K562 (cell line): Measurements from ENCODE around the gene HAPLN3. TPM values are rescaled to one million over a fixed set of nuclear protein-coding genes. Genes with fewer than 3 reads are reported as not detected.
A peak's percentile ranks its signal among the peaks of the same experiment; 100 is the strongest.

ENCODE experiments used
- ATF6 ChIP-seq: sonication (generic); formaldehyde crosslinking; IDR thresholded peaks from 2 replicates; pipeline ENCODE4 v1.4.0; 2020; ENCODE audit warnings: mild to moderate bottlenecking, missing genetic modification reagents
- CXXC5 ChIP-seq: fragments of 250-450 bp; sonication (Bioruptor Pico); IDR thresholded peaks from 2 replicates; pipeline ENCODE4 v1.8.0; 2022; ENCODE audit warnings: inconsistent platforms, mild to moderate bottlenecking, moderate library complexity
- RCOR1 ChIP-seq, 2 experiments: IDR thresholded peaks; 2 replicates each; pipeline ENCODE4 v1.6.1; 2012; ENCODE audit warnings: low read depth in 2 of 2, low read length in 2 of 2, borderline replicate concordance in 1 of 2, improper control_type of control experiment in 1 of 2
- ZMIZ1 ChIP-seq, 2 experiments: fragments of 150-350 bp in 1 of 2; IDR thresholded peaks; 2 replicates each; pipeline ENCODE4 v1.6.1; 2012 to 2016; ENCODE audit warnings: low read depth in 2 of 2, low read length in 2 of 2, mild to moderate bottlenecking in 1 of 2, moderate library complexity in 1 of 2
- ZNF280B ChIP-seq: fragments of 250-450 bp; sonication (Bioruptor Pico); IDR thresholded peaks from 2 replicates; pipeline ENCODE4 v1.5.1; 2021; ENCODE audit warnings: mild to moderate bottlenecking
- ZNF444 ChIP-seq: fragments of 250-450 bp; sonication (Bioruptor Pico); IDR thresholded peaks from 2 replicates; pipeline ENCODE4 v1.4.0; 2020; ENCODE audit warnings: mild to moderate bottlenecking, moderate library complexity
- polyA plus RNA-seq, 8 experiments: library from polyadenylated mRNA; depleted of rRNA in 4 of 8; stranded (reverse) in 5 of 8; unstranded in 3 of 8; fragments of >200 nt; fragmentation: Nextera tagmentation in 2 of 8; fragmentation: Illumina TruSeq in 1 of 8; extraction: Ambion mirVana in 2 of 8; extraction: Trizol in 1 of 8; gene quantifications; 2 replicates each; pipeline versions ENCODE4 v1.2.1 to v1.2.3, GENCODE V29; 2011 to 2014; ENCODE audit warnings: inconsistent platforms in 1 of 8, missing spikeins in 1 of 8
- total RNA-seq, 7 experiments: library from RNA; depleted of rRNA in 6 of 7; stranded (reverse); fragments of >200 nt in 6 of 7; fragmentation: Illumina TruSeq in 2 of 7; extraction: Trizol in 2 of 7; gene quantifications; 2 replicates each; pipeline versions ENCODE4 v1.2.1 to v1.2.3, GENCODE V29; 2011 to 2021; ENCODE audit warnings: low replicate concordance in 1 of 7

The HAPLN3 gene
- total and polyA plus RNA-seq, 9 of the 15 experiments (the other 6 are each of a cell fraction or from before 2014, with no cell fraction given), result 0.04 to 2.4 (median 0.65) TPM

GRCh38 chr15:88859550-88859949, 35.8 kb downstream of the HAPLN3 start (continued):
- TF ChIP-seq ATF6 (CRISPR knock-in tag) (no peak), ZMIZ1 (IDR thresholded peaks at IDR 0.05; ENCODE audit: low read depth in 2 of 2, low read length in 2 of 2) (no peak), RCOR1 (IDR thresholded peaks at IDR 0.05; ENCODE audit: borderline replicate concordance in 1 of 2, low read depth in 2 of 2, low read length in 2 of 2) (0 out of 4 replicates have a peak, but pooled peaks of 1 of the 2 experiments have one; percentile 13), CXXC5 (CRISPR knock-in tag) (peak; percentile 40; the same call in 1 of the 2 replicates), ZNF444 (CRISPR knock-in tag) (no peak), ZNF280B (CRISPR knock-in tag) (no peak)
